Keratinocyte (primary cell): ENCODE results near the gene ASB15.

ENCODE experiments used
- EZH2 ChIP-seq: IDR thresholded peaks from one replicate; pipeline ENCODE4 v1.6.1; 2012; ENCODE audit warnings: inconsistent platforms, mild to moderate bottlenecking, low read length, moderate library complexity
- TF ChIP-seq, protein P1 (sequence below), 3 experiments: IDR thresholded peaks in 1 of 3; conservative IDR thresholded peaks in 1 of 3; optimal IDR thresholded peaks in 1 of 3; 2 replicates in 2 of 3; 3 replicates in 1 of 3; pipeline versions ENCODE3 to v1.5.1; 2011; ENCODE audit warnings: low read length in 3 of 3, mild to moderate bottlenecking in 3 of 3, moderate library complexity in 2 of 3, control low read depth in 1 of 3, inconsistent platforms in 1 of 3; ENCODE audit not compliant: insufficient read depth in 2 of 3; ENCODE audit errors: extremely low read depth in 1 of 3

DNA sequence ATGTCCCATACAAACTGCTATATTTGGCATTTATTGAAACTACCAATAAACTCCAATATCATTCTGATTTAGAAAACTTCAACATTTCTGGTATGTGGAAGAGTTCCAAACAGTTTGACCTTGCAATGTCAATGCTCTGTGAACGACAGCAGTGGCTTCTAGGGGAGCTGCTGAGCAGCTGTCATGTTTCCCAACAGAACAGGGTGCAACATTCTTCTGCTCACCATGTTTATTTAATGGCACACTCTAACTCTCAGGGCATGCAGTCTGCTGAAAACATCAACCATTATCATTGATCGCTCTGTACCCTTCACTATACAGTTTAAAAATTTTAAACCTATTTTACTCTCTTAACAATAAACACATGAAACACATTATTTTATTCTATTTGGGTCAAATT is 79.9 kb downstream of the ASB15 start:
- TF ChIP-seq, protein P1, sequence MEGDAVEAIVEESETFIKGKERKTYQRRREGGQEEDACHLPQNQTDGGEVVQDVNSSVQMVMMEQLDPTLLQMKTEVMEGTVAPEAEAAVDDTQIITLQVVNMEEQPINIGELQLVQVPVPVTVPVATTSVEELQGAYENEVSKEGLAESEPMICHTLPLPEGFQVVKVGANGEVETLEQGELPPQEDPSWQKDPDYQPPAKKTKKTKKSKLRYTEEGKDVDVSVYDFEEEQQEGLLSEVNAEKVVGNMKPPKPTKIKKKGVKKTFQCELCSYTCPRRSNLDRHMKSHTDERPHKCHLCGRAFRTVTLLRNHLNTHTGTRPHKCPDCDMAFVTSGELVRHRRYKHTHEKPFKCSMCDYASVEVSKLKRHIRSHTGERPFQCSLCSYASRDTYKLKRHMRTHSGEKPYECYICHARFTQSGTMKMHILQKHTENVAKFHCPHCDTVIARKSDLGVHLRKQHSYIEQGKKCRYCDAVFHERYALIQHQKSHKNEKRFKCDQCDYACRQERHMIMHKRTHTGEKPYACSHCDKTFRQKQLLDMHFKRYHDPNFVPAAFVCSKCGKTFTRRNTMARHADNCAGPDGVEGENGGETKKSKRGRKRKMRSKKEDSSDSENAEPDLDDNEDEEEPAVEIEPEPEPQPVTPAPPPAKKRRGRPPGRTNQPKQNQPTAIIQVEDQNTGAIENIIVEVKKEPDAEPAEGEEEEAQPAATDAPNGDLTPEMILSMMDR (optimal IDR thresholded peaks at IDR 0.05 in 1 of 3, IDR thresholded peaks at IDR 0.05 in 1 of 3, conservative IDR thresholded peaks at IDR 0.05 in 1 of 3; ENCODE audit: extremely low read depth in 1 of 3, insufficient read depth in 2 of 3, low read length in 3 of 3) = no peak
- TF ChIP-seq EZH2 = no peak
